Nephron progenitor cell (in vitro differentiated cells): ENCODE data around the gene TDO2.
A peak's percentile ranks its signal among the peaks of the same experiment; 100 is the strongest.

ENCODE experiments used
- DNase-seq: peaks from one replicate; pipeline ENCODE4 v3.0.0; 2021
- H3K27ac Mint-ChIP-seq: 2 replicates; pipeline ENCODE4 v1.8.0; 2021; ENCODE audit warnings: mild to moderate bottlenecking, moderate library complexity, mixed read lengths
- H3K27me3 Mint-ChIP-seq: 2 replicates; pipeline ENCODE4 v1.8.0; 2021; ENCODE audit warnings: mild to moderate bottlenecking, low read depth, mixed read lengths; ENCODE audit not compliant: poor library complexity
- H3K36me3 Mint-ChIP-seq: 2 replicates; pipeline ENCODE4 v1.8.0; 2021; ENCODE audit warnings: low read depth, mixed read lengths
- H3K4me1 Mint-ChIP-seq: 2 replicates; pipeline ENCODE4 v1.8.0; 2021; ENCODE audit warnings: mixed read lengths
- H3K4me3 Mint-ChIP-seq: 2 replicates; pipeline ENCODE4 v1.8.0; 2021; ENCODE audit warnings: mild to moderate bottlenecking, moderate library complexity, mixed read lengths
- H3K9me3 Mint-ChIP-seq: 2 replicates; pipeline ENCODE4 v1.8.0; 2021; ENCODE audit warnings: mild to moderate bottlenecking, moderate library complexity, mixed read lengths
- CTCF ChIP-seq: fragments of 200-600 bp; sonication (generic); IDR thresholded peaks from 2 replicates; pipeline ENCODE4 v1.5.0; 2021; ENCODE audit warnings: antibody characterized with exemption

The TDO2 gene

GRCh38 chr4:155941085-155941790, 37.7 kb downstream of the TDO2 start:
- no peak for DNase-seq
- peaks cover 6% of the 10 kb centered on the region for H3K4me1 Mint-ChIP-seq
- H3K27ac Mint-ChIP-seq, result peak overlapping the region; percentile 30
- H3K36me3 Mint-ChIP-seq, result no peaks in the 10 kb centered on the region
- no peaks in the 10 kb centered on the region for H3K27me3 Mint-ChIP-seq
- no peak overlapping the region for H3K4me3 Mint-ChIP-seq
- H3K9me3 Mint-ChIP-seq, result no peaks in the 10 kb centered on the region
- TF ChIP-seq CTCF, result no peak

- no peaks in the 10 kb centered on the region for H3K27me3 Mint-ChIP-seq
- H3K4me3 Mint-ChIP-seq, result no peak overlapping the region
- no peaks in the 10 kb centered on the region for H3K36me3 Mint-ChIP-seq
- no peak overlapping the region for H3K27ac Mint-ChIP-seq
- peaks cover 6% of the 10 kb centered on the region for H3K4me1 Mint-ChIP-seq
- H3K9me3 Mint-ChIP-seq, result no peaks in the 10 kb centered on the region
- no peak for DNase-seq
- no peak for TF ChIP-seq CTCF
Observed at GRCh38 chr4:155941820-155942219, 38.3 kb downstream of the TDO2 start.

GRCh38 chr4:155943605-155944291, 40.3 kb downstream of the TDO2 start:
- Mint-ChIP-seq H3K27ac (no peak overlapping the region), H3K9me3 (no peaks in the 10 kb centered on the region), H3K4me1 (peaks cover 6% of the 10 kb centered on the region), H3K36me3 (no peaks in the 10 kb centered on the region), H3K4me3 (no peak overlapping the region), H3K27me3 (no peaks in the 10 kb centered on the region)
- no peak for TF ChIP-seq CTCF
- DNase-seq, result no peak

- peaks cover 6% of the 10 kb centered on the region for H3K4me1 Mint-ChIP-seq
- H3K27ac Mint-ChIP-seq, result no peak overlapping the region
- TF ChIP-seq CTCF, result no peak
- peak; percentile 8 for DNase-seq
- H3K4me3 Mint-ChIP-seq, result no peak overlapping the region
- no peaks in the 10 kb centered on the region for H3K27me3 Mint-ChIP-seq
- no peaks in the 10 kb centered on the region for H3K9me3 Mint-ChIP-seq
- no peaks in the 10 kb centered on the region for H3K36me3 Mint-ChIP-seq
Observed at GRCh38 chr4:155944516-155944915, 41.0 kb downstream of the TDO2 start.

- Mint-ChIP-seq H3K36me3 (no peaks in the 10 kb centered on the region), H3K4me3 (no peak overlapping the region), H3K9me3 (no peaks in the 10 kb centered on the region), H3K27me3 (no peaks in the 10 kb centered on the region), H3K27ac (no peak overlapping the region), H3K4me1 (peaks cover 6% of the 10 kb centered on the region)
- no peak for TF ChIP-seq CTCF
- DNase-seq, result no peak
Observed at GRCh38 chr4:155946486-155946885, 43.0 kb downstream of the TDO2 start.

GRCh38 chr4:155948541-155948940, 45.0 kb downstream of the TDO2 start:
- Mint-ChIP-seq H3K4me3 (no peak overlapping the region), H3K4me1 (peaks cover 15% of the 10 kb centered on the region), H3K27me3 (no peaks in the 10 kb centered on the region), H3K36me3 (no peaks in the 10 kb centered on the region), H3K9me3 (no peaks in the 10 kb centered on the region), H3K27ac (no peak overlapping the region)
- DNase-seq, result no peak
- TF ChIP-seq CTCF, result no peak
